Inflammatory macrophage (primary cell): ENCODE measurements around the gene MLH1.
"Not testable (repeated sequence)": the region's sequence is repeated elsewhere in the genome, so short reads cannot be mapped to it uniquely, and the experiment has no call there.

Source experiments
- DNase-seq, 2 donors: peaks; one replicate each; pipeline ENCODE4 v3.0.0-alpha.2; 2020 to 2022

Gene MLH1

DNA sequence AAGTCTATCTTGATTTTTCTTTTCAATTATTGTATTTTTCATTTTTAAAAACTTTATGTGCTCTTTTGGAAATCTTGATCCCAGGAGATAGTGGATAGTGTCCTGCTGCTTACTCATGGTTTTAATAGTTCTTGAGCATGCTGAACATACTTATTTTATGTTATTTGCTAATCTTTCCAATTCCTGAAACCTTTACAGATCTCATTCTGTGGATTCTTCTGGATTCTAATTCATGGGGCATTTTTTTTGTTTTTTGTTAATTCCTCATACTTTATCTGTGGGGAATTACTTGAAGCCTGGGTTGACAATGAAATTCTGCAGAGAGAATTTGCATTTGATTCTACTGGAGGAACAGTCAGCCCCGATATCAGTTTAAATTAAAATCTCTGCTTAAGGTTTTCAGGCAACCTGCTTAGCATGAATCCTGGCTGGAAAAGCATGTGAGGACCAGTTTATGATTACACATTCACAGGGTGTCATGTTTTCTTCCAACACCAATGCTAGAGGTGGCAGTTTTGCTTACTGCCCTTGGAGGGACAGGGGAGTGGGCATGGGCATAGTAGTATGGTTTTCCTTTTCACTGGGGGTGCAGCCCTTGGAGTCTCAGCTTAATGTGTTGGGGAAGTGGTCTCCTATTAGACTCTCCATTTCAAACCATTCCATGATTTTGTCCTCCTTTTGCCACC is 46.0 kb downstream of the MLH1 start:
- no peak for DNase-seq

DNA sequence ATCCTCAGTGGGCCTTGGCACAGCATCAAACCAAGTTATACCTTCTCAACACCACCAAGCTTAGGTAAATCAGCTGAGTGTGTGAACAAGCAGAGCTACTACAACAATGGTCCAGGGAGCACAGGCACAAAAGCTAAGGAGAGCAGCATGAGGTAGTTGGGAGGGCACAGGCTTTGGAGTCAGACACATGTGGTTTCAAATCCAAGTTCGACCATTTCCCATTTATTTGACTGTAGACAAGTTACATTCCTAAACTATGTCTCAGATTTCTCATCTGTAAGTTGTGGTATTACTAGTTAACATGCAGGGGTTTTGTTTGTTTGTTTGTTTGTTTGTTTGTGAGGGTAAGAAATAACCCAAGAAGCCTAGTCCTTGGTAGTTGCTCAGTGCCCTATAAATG is 46.9 kb downstream of the MLH1 start:
- no peak for DNase-seq

DNA sequence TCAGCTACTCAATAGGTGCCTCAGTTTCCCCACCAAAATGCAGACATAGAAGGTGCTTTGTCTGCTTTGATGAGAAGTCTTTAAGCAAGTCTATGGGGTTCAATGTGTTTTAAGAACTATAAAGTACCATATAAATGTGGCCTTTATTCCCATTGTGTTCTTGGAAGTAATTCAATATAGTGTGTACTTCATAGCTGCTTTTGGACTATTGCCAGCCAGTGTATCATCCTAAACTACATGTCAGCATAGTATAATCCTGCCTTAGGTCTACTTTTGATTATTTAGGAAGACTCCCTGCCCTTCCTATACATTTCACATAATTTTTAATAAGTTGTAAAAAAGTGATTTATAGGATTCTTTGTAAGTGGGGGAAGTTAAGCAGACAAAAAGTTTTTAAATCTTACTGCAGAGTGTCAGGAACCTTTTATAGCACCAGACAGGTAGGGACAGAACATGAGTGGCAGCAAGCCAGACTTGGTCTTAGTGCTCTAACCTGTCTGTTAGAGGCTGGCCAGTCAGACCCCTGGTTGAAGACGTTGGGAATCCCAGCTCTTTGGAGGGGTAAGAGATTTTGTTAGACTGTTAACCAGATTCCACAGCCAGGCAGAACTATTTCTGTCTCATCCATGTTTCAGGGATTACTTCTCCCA is 48.4 kb downstream of the MLH1 start:
- no peak for DNase-seq

DNA sequence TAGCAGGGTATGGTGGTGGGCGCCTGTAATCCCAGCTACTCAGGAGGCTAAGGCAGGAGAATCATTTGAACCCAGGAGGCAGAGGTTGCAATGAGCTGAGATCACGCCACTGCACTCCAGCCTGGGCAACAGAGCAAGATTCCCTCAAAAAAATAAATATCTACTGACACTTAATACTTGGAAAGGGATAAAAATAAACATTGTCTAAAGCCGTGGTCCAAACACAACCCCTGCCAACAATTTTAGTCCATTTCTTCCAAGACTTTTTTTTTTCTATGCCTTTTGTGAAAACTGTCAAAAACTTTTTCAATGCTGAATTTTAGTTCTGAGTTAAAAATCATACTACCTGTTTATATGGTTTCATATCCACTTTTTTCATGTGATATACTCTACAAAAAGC is 49.4 kb downstream of the MLH1 start:
- not testable (repeated sequence) for DNase-seq

DNA sequence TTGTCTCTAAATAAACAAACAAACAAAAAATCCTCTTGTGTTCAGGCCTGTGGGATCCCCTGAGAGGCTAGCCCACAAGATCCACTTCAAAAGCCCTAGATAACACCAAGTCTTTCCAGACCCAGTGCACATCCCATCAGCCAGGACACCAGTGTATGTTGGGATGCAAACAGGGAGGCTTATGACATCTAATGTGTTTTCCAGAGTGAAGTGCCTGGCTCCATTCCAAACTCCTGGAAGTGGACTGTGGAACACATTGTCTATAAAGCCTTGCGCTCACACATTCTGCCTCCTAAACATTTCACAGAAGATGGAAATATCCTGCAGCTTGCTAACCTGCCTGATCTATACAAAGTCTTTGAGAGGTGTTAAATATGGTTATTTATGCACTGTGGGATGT is 57.0 kb downstream of the MLH1 start:
- no peak for DNase-seq

DNA sequence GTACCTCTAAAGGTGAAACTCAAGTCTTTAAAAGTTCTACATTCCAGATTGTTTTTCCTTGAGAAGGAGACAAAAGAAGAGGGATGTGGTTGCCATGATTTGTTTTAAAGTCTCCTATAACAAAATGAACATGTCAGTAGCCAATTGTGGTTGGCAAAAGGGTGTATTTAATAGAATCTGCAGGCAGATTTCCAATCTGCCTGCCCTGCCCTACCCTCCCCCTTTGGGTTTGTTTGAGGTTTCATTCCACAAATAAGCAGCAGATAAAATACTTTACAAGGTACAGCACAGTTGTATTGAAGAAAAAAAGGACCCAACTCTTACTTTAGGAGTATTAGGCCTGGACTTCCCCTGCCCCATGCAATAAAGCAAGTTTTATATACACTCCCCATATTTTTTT is 59.5 kb downstream of the MLH1 start:
- no peak for DNase-seq

DNA sequence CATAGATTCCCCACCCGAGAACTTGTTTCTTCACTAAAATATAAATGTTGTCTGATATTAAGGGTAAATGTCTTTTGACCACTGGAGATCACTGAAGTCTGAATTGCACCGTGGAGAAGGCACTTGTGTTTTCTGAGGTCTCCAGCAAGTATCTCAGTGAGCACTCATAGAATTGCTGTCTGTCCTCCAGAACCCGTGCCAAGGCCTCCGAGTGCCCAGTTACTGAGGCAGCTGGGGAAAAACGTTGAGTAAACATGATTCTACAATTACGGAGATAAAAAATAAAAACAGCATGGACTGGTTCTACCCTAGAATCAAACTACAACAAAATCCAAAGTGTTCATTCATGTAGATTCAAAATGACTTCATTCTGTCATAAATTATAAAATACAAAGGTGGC is 60.0 kb downstream of the MLH1 start:
- no peak for DNase-seq

DNA sequence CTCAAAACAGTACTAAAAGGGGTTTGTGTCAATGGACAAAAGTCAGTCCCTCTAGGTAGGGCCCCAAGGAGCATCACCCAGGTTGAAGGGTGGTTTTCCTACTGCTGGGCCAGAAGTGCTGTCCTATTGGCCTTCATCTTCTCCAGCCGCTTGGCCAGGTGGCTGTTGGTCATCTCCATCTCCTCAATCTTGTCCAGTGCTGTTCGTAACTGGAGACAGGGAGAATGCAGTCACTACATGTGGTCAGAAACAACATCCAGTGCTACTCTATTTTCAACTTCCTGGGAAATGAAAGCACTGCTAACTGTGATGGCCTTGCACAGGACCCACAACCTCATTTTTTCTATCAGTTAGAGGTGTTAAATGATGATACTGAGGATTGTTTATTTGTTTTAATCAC is 60.4 kb downstream of the MLH1 start:
- no peak for DNase-seq

DNA sequence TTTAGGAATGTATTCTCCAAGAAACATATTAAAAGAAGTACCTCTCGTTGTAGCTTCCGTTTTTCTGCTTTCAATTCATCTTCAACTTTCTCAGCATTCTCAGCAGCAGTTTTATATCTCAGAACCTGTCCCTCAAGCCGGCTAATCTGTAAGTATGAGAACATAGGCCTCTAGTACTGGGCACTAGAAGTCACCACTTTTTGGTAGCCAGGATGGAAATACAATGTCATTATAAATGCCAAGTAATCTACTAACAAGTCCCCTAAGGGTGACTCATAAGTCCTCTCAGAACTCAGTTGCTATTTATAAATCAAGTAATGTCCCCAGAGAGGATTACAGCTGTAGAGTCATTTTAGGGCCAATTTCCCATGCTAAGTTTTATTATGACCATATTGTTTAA is 61.1 kb downstream of the MLH1 start:
- DNase-seq = peak in 1 of 2 donors; percentile 14

DNA sequence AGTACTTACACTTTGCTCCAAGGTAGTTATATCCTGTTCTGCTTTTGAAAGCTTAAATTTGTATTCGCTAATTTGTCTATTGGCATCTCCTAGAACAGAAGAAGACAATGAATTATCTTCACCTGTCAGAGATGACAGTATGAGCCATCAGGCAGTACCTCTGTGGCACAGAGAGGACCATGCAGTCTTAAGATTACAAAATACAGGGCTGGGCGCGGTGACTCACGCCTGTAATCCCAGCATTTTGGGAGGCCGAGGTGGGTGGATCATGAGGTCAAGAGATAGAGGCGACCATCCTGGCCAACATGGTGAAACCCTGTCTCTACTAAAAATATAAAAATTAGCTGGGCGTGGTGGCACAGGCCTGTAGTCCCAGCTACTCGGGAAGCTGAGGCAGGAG is 61.8 kb downstream of the MLH1 start:
- DNase-seq = not testable (repeated sequence)

DNA sequence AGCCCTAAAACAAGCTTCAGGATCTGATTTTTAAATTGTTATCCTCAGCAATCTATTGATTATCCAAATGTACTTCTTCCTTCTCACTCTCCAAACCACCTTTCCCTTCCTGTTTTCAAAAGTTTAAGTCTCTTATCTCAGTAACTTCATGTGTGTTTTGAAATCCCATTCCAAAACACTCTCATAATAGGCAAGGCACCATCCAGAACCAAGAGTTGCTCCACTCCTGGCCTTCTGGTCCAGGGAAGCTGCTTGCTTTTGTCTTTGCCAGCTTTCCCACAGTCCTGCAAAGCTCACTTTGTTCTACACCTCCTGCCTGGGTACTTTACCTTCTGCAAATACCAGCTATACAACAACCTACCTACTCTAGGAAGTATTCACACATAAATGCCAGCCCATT is 63.5 kb downstream of the MLH1 start:
- no peak for DNase-seq

DNA sequence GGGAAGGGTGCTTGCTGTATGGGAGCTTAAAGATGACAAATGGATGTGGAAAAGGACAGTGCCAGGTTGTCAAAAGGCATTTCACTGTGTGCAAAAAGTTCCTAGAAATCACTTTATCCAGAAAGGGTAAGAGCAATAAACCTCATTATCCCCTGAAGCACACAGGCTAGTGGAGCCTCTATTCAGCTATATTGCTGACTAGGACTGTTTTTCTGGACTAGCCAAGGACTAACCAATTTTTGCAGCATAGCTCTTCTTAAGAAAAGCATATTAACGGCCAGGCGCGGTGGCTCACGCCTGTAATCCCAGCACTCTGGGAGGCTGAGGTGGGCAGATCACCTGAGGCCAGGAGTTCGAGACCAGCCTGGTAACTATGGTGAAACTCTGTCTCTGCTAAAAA is 64.8 kb downstream of the MLH1 start:
- no peak for DNase-seq

DNA sequence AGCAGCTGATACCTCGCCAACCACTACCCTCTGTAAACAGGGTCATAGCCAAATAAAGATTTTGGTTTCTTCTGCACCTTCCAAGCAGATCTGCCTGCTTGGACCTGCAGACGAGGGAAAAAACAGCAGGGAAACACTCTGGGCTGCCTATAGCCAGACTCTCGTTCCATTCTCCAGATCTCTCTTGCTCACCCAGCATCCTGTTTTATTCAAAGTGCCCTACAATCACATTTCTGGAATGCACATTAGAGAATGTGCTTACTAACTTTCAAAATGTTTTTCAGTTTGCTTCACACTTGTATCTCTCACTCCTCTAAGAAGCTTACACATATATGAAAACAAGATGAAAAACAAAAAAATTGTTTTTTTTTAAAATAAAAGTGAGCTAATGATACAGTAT is 71.4 kb downstream of the MLH1 start:
- no peak for DNase-seq

DNA sequence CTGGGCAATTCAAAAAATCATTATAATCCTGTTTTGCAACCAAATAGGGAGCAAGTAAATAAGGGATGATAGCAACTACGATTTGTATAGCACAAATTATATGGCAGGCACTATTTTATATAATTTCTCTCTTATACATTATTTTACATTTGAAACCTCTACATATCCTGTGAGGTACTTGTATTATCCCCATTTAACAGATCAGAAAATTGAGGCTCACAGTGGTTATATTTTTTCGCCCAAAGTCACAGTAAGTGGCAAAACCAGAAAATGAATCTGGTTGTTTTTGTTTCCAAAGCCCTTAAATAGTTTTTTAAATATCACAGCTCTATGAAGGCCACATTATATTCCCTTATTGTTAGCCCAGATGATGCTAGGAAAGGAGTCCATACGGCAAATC is 74.3 kb downstream of the MLH1 start:
- no peak for DNase-seq

DNA sequence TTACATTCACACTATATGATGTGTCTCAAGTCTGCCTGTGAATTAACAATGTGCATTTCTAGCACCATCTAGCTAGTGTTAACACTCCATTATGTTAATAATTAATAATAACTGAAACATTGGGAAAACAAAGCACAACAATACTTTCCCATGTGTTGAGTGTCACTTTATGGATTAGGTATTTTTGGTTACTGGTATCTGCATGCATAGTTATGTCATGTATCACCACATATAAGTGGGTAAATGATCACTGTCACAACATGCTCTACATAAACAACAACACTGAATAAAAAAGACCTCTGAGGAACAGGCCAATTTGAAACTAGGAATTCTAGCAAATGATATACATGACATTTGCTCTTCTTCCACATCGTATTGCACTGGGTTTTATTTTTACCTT is 74.7 kb downstream of the MLH1 start:
- no peak for DNase-seq

DNA sequence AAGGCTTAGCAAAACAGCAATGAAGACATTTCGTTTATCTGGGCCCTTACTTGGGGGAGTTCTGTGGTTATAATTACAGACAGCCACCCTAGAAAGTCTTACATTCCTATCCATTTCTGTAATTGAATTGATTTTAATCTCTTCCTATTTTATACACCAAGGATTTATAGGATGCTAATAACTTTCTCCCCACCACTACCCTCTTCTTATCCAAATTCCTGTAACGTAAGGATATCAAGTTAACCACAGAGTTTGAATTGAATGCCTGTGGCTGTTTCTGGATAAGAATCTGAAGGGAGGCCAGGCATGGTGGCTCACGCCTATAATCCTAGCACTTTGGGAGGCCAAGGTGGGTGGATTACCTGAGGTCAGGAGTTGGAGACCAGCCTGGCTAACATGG is 78.6 kb downstream of the MLH1 start:
- no peak for DNase-seq

DNA sequence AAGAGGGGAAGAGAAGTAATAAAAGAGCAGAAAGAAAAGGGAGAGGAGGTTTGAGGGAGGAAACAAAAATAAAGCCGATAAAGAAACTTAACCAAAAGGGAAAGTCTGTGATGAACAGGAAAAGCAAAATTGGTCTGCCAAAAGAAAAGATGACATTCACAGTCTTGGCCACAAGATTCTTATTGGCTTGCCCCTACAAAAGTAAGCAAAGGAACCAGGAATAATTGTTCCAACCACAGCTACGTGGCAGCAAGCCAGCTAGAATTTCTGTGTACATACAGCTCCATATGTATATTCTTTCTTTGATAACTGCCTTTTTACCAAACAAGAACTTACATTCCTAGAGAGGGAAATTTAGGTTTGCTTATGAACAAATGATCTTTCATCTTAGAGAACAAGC is 79.6 kb downstream of the MLH1 start:
- DNase-seq = no peak

DNA sequence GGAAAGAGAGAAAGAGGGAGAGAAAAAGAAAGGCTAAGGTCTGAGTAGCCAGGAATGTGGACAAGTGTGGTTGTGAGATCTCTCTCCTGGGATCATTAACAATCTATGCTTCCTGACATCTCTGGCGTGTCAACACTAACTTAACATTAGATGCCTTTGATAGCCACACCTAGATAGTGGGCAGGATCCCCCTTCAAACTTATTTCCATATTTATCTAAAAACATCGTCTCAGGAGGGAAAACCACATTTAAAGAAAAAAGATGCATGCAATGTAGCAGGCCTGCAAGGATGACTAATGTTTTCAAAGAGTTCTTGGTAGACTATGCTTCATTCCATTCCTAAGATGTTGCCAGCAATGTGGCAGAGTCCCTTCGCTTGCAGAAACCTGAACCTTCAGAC is 80.9 kb downstream of the MLH1 start:
- DNase-seq = no peak

DNA sequence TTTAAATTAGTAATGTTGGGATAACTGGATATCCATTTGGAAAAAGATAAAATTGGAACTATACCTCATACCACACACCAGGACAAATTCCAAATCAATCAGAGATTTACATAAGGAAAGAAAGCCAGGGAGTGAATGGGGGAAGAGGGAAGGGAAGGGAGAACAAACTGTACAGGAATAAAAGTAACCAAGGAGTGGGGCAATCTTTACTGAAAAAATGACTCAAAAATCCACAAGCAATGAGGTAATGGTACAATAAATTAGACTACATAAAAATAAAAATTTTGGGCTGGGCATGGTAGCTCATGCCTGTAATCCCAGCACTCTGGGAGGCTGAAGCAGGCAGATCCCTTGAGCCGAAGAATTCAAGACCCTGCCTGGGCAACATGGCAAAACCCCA is 82.6 kb downstream of the MLH1 start:
- no peak for DNase-seq

DNA sequence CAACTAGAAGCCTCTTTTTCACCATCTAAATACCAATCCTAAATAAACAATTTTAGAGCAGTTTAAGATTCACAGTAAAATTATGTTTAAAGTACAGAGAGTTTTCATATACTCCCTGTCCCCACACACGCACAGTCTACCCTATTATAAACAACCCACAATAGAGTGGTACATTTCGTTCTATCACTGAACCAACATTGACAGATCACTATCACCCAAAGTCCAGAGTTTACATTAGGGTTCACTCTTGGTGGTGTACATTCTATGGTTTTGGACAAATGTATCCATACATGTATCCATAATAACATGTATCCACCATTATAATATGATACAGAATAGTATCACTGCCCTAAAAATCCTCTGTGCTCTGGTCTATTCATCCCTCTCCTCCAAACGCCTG is 89.0 kb downstream of the MLH1 start:
- DNase-seq = no peak

DNA sequence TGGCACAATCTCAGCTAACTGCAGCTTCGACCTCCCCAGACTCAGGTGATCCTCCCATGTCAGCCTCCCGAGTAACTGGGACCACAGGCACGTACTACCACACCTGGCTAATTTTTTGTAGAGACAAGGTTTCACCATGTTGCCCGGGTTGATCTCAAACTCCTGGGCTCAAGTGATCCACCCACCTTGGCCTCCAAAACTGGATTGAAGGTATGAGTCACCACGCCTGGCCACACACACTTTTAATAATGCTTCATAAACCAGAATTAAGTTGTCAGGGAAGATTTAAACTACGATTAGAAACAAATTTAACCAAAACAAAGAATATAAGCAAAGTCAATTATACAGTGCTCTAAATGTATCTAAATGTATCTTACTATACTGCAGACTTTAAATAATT is 93.6 kb downstream of the MLH1 start:
- no peak for DNase-seq

DNA sequence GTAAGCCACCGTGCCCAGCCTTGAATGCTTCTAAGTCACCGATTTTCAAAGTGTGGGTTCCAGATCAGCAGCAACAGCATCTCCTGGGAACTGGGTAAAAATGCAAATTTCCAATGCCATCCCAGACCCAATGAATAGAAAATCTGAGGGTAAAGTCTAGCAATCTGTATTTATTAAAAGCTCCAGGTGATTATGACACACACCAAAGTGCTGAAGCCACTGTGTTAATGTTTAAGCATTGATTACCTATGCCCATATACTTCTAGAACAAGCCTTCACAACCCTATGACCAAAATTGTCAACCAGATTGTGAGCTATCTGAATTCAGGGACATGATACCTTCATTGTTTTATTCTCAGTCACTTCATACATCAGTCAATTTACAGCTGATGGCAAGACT is 94.6 kb downstream of the MLH1 start:
- DNase-seq = no peak

DNA sequence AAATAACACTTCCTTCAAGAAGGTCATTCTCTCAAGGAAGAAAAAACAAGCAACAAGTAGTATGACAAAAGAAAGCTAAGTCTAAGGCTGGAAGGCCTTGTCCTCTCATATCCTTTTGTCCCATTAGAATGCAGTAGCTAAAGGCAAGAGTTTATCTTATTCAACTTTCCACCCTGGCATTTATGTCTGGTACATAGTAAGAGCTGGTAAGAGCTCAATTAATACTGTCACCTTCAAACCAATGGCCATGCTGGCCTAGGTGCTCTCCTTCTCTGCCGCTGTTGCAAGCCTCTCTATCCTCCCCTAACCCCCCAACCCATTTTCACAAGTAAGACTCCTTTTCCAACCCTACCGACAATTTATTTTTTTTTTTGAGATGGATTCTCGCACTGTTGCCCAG is 99.2 kb downstream of the MLH1 start:
- no peak for DNase-seq

DNA sequence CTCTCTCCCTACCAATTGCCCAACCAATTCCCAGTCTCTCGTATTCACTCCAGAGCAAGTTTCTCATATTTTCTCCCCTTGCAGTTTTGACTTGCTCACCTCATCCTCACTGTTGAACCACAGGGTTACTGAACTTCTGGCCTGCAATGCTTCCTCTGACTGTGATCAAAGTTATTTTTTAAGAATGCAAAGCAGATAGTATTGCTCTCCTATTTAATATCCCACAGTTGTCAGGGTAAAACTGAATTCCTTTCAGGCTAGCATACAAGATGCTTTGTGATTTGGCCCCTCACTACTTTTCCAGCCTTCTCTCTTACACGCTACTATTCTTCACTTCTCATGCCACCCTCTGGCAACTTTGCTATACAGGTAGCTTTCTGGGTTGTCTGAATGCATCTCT is 100.2 kb downstream of the MLH1 start:
- no peak for DNase-seq

DNA sequence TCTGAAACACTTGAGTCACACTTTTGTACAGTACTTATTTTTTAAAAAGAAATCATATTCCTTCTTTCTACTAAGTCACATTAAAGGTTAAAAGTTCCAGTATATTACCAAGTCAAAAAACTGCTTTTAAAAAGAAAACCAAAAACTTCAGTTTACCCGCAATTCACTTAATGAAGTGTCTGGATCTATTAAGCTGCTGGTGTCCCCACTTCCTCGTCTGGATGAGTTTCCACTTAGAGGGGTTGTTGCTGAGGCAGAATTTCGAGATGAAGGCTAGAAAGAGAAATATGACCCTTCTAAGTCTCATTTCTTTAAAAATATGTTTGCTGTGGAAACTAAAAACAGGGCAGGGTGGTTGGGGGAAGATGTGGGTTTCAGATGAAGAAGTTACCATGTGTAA is 101.3 kb downstream of the MLH1 start:
- no peak for DNase-seq
